HepG2 (cell line): ENCODE data around the gene PAIP2. TPM values are rescaled to one million over a fixed set of nuclear protein-coding genes. Genes with fewer than 3 reads are reported as not detected.

Source experiments
- BORCS8-MEF2B ChIP-seq: sonication (generic); formaldehyde crosslinking; IDR thresholded peaks from 2 replicates; pipeline ENCODE4 v1.8.0; 2022; ENCODE audit warnings: mild to moderate bottlenecking, missing genetic modification reagents
- MAZ ChIP-seq, 2 experiments: sonication (generic) in 1 of 2; formaldehyde crosslinking in 1 of 2; IDR thresholded peaks; 2 replicates each; pipeline versions ENCODE4 v1.5.0 to v1.6.1; 2012 to 2020; ENCODE audit warnings: low read depth in 2 of 2, mild to moderate bottlenecking in 2 of 2, borderline replicate concordance in 1 of 2, improper control_type of control experiment in 1 of 2, low read length in 1 of 2, missing genetic modification reagents in 1 of 2, moderate library complexity in 1 of 2
- NFYC ChIP-seq: IDR thresholded peaks from 2 replicates; pipeline ENCODE4 v1.6.1; 2016; ENCODE audit warnings: missing genetic modification reagents, missing compliant biosample characterization
- POGZ ChIP-seq: sonication (generic); formaldehyde crosslinking; IDR thresholded peaks from 2 replicates; pipeline ENCODE4 v1.4.0; 2020; ENCODE audit warnings: mild to moderate bottlenecking, missing genetic modification reagents
- REXO4 ChIP-seq: sonication (generic); formaldehyde crosslinking; IDR thresholded peaks from 2 replicates; pipeline ENCODE4 v1.8.0; 2022; ENCODE audit warnings: missing genetic modification reagents, mild to moderate bottlenecking, borderline replicate concordance
- SIN3A ChIP-seq: IDR thresholded peaks from 2 replicates; pipeline ENCODE4 v1.6.1; 2011; ENCODE audit warnings: low read depth, mild to moderate bottlenecking, control low read depth, low read length, borderline replicate concordance
- ZFY ChIP-seq: sonication (generic); formaldehyde crosslinking; IDR thresholded peaks from 2 replicates; pipeline ENCODE4 v1.4.0; 2020; ENCODE audit warnings: missing genetic modification reagents
- ZNF235 ChIP-seq: sonication (generic); formaldehyde crosslinking; IDR thresholded peaks from 2 replicates; pipeline ENCODE4 v1.8.1; 2023; ENCODE audit warnings: mild to moderate bottlenecking, missing genetic modification reagents, borderline replicate concordance
- ZNF333 ChIP-seq: sonication (generic); formaldehyde crosslinking; IDR thresholded peaks from 2 replicates; pipeline ENCODE4 v1.4.0; 2020; ENCODE audit warnings: mild to moderate bottlenecking, missing genetic modification reagents, borderline replicate concordance
- polyA plus RNA-seq, 8 experiments: library from polyadenylated mRNA; depleted of rRNA in 3 of 8; stranded (reverse) in 7 of 8; unstranded in 1 of 8; fragments of >200 nt; fragmentation: Illumina TruSeq in 4 of 8; extraction: Trizol in 4 of 8; gene quantifications; 2 replicates each; pipeline versions ENCODE4 v1.2.1 to v1.2.3, GENCODE V29; 2011 to 2016; ENCODE audit warnings: low read depth in 4 of 8, missing spikeins in 1 of 8, mixed read lengths in 1 of 8; ENCODE audit not compliant: insufficient read depth in 1 of 8
- total RNA-seq, 5 experiments: library from RNA; depleted of rRNA; stranded (reverse); fragments of >200 nt; fragmentation: Illumina TruSeq; extraction: Trizol; gene quantifications; 2 replicates each; pipeline ENCODE4 v1.2.3, GENCODE V29; 2016; ENCODE audit warnings: low read depth in 1 of 5
- TF ChIP-seq, protein P1 (sequence below), 2 experiments: sonication (generic) in 1 of 2; formaldehyde crosslinking in 1 of 2; IDR thresholded peaks; 2 replicates each; pipeline versions ENCODE4 v1.5.1 to v1.6.1; 2011 to 2020; ENCODE audit warnings: borderline replicate concordance in 1 of 2, low read depth in 1 of 2, low read length in 1 of 2, mild to moderate bottlenecking in 1 of 2, missing genetic modification reagents in 1 of 2, moderate library complexity in 1 of 2
- TF ChIP-seq, protein P2 (sequence below): sonication (generic); formaldehyde crosslinking; IDR thresholded peaks from 2 replicates; pipeline ENCODE4 v1.5.1; 2020; ENCODE audit warnings: mild to moderate bottlenecking, missing genetic modification reagents, borderline replicate concordance
- TF ChIP-seq, protein P3 (sequence below): sonication (generic); formaldehyde crosslinking; IDR thresholded peaks from 2 replicates; pipeline ENCODE4 v1.4.0; 2020; ENCODE audit warnings: missing genetic modification reagents
- TF ChIP-seq, protein P4 (sequence below): sonication (generic); formaldehyde crosslinking; IDR thresholded peaks from 2 replicates; pipeline ENCODE4 v1.5.0; 2020; ENCODE audit warnings: missing genetic modification reagents

The PAIP2 gene
- total and polyA plus RNA-seq, 2 of the 13 experiments (the other 11 are each of a cell fraction or from before 2014, with no cell fraction given) = 61.5 to 76.3 TPM

DNA sequence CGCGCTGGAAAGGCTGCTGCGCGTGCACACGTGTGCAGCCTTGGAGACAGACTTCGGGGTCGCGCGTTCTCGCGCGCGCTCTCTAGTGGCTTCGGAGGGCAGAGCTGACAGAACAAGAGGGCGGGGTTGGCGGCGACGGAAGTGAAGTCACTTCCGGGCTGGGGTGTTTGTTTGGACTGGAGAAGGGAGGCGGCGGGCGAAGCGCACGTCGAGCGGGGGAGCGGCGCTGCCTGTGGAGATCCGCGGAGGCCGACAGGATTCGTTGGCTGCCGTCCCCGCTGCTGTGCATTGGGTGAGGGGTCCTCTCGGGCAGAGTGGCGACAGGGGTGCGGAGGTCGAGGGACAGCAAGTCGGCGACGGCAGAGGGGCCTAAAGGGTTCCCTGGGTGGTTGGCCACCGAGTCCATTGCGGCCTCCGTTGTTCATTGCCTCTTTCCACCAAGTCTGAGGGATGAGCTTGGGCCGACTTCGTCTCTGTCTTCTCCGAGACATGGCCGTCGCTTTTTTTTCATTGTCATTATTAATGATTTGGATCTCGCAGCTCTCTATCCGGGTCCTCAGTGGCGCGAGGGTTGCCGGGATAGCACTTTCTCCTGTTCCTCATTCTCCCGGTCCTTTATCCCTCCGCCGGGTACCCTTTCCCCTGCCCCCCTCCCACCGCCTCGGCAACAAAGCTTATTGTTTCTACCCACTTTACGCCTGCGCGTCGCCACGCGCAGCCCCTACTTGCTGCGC is at the start of gene PAIP2 (continued):
- TF ChIP-seq, protein P1, sequence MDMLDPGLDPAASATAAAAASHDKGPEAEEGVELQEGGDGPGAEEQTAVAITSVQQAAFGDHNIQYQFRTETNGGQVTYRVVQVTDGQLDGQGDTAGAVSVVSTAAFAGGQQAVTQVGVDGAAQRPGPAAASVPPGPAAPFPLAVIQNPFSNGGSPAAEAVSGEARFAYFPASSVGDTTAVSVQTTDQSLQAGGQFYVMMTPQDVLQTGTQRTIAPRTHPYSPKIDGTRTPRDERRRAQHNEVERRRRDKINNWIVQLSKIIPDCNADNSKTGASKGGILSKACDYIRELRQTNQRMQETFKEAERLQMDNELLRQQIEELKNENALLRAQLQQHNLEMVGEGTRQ (IDR thresholded peaks at IDR 0.05; ENCODE audit: low read depth, low read length) = peak; percentile 45; the same call in 1 of the 2 replicates
- TF ChIP-seq, protein P1 (CRISPR knock-in tag; IDR thresholded peaks at IDR 0.05; ENCODE audit: borderline replicate concordance) = peak; percentile 75; the same call in 1 of the 2 replicates
- no peak for TF ChIP-seq NFYC (CRISPR knock-in tag)
- TF ChIP-seq, protein P2, sequence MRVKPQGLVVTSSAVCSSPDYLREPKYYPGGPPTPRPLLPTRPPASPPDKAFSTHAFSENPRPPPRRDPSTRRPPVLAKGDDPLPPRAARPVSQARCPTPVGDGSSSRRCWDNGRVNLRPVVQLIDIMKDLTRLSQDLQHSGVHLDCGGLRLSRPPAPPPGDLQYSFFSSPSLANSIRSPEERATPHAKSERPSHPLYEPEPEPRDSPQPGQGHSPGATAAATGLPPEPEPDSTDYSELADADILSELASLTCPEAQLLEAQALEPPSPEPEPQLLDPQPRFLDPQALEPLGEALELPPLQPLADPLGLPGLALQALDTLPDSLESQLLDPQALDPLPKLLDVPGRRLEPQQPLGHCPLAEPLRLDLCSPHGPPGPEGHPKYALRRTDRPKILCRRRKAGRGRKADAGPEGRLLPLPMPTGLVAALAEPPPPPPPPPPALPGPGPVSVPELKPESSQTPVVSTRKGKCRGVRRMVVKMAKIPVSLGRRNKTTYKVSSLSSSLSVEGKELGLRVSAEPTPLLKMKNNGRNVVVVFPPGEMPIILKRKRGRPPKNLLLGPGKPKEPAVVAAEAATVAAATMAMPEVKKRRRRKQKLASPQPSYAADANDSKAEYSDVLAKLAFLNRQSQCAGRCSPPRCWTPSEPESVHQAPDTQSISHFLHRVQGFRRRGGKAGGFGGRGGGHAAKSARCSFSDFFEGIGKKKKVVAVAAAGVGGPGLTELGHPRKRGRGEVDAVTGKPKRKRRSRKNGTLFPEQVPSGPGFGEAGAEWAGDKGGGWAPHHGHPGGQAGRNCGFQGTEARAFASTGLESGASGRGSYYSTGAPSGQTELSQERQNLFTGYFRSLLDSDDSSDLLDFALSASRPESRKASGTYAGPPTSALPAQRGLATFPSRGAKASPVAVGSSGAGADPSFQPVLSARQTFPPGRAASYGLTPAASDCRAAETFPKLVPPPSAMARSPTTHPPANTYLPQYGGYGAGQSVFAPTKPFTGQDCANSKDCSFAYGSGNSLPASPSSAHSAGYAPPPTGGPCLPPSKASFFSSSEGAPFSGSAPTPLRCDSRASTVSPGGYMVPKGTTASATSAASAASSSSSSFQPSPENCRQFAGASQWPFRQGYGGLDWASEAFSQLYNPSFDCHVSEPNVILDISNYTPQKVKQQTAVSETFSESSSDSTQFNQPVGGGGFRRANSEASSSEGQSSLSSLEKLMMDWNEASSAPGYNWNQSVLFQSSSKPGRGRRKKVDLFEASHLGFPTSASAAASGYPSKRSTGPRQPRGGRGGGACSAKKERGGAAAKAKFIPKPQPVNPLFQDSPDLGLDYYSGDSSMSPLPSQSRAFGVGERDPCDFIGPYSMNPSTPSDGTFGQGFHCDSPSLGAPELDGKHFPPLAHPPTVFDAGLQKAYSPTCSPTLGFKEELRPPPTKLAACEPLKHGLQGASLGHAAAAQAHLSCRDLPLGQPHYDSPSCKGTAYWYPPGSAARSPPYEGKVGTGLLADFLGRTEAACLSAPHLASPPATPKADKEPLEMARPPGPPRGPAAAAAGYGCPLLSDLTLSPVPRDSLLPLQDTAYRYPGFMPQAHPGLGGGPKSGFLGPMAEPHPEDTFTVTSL = peak; percentile 70; the same call in 1 of the 2 replicates
- peak; percentile 69; the same call in 1 of the 2 replicates for TF ChIP-seq MAZ (IDR thresholded peaks at IDR 0.05; ENCODE audit: borderline replicate concordance, low read depth, low read length)
- peak; percentile 81 for TF ChIP-seq MAZ (CRISPR knock-in tag; IDR thresholded peaks at IDR 0.05; ENCODE audit: low read depth)
- TF ChIP-seq POGZ (CRISPR knock-in tag) = peak; percentile 76
- TF ChIP-seq ZNF235 = peak; percentile 91; the same call in 1 of the 2 replicates
- peak; percentile 79 for TF ChIP-seq SIN3A
- TF ChIP-seq REXO4 (CRISPR knock-in tag) = no peak
- TF ChIP-seq, protein P3, sequence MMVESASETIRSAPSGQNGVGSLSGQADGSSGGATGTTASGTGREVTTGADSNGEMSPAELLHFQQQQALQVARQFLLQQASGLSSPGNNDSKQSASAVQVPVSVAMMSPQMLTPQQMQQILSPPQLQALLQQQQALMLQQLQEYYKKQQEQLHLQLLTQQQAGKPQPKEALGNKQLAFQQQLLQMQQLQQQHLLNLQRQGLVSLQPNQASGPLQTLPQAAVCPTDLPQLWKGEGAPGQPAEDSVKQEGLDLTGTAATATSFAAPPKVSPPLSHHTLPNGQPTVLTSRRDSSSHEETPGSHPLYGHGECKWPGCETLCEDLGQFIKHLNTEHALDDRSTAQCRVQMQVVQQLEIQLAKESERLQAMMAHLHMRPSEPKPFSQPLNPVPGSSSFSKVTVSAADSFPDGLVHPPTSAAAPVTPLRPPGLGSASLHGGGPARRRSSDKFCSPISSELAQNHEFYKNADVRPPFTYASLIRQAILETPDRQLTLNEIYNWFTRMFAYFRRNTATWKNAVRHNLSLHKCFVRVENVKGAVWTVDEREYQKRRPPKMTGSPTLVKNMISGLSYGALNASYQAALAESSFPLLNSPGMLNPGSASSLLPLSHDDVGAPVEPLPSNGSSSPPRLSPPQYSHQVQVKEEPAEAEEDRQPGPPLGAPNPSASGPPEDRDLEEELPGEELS (CRISPR knock-in tag) = peak; percentile 47; the same call in 1 of the 2 replicates
- TF ChIP-seq, protein P4, sequence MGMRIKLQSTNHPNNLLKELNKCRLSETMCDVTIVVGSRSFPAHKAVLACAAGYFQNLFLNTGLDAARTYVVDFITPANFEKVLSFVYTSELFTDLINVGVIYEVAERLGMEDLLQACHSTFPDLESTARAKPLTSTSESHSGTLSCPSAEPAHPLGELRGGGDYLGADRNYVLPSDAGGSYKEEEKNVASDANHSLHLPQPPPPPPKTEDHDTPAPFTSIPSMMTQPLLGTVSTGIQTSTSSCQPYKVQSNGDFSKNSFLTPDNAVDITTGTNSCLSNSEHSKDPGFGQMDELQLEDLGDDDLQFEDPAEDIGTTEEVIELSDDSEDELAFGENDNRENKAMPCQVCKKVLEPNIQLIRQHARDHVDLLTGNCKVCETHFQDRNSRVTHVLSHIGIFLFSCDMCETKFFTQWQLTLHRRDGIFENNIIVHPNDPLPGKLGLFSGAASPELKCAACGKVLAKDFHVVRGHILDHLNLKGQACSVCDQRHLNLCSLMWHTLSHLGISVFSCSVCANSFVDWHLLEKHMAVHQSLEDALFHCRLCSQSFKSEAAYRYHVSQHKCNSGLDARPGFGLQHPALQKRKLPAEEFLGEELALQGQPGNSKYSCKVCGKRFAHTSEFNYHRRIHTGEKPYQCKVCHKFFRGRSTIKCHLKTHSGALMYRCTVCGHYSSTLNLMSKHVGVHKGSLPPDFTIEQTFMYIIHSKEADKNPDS (CRISPR knock-in tag) = no peak
- TF ChIP-seq BORCS8-MEF2B (CRISPR knock-in tag) = no peak; the same call in 1 of the 2 replicates
- TF ChIP-seq ZFY (CRISPR knock-in tag) = peak; percentile 90
- TF ChIP-seq ZNF333 (CRISPR knock-in tag) = peak; percentile 98
